ENCODE measurements around the gene MPRIP. TPM values are rescaled to one million over a fixed set of nuclear protein-coding genes. Genes with fewer than 3 reads are reported as not detected.

Gene MPRIP
- total RNA-seq, 1 donor from 2014 or later: 86.3 TPM

DNA sequence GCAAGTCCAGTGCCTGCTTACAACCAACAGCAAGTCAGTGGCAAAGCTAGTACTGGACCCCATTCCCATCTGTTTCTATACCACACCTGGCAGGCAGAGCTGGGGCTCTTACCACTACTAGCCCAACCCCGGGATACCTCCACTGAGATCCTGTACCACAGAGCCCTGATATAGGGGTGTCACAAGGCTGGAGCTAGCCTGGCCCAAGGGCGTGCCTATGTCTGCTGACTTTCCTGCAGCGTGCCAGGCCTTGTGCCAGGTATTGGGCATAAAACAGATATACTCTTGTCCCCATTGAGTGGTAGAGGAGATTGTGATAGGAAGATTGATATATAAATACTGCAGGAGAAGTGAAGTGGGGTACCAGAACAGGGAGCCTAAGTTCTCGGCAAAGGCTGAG lies 119.5 kb downstream of the MPRIP start:
- DNase-seq (ENCODE audit: low read depth in 2 of 2): no peak

- DNase-seq (ENCODE audit: low read depth in 2 of 2): no peak
Measured at GRCh38 chr17:17164156-17164555, 121.9 kb downstream of the MPRIP start.

DNA sequence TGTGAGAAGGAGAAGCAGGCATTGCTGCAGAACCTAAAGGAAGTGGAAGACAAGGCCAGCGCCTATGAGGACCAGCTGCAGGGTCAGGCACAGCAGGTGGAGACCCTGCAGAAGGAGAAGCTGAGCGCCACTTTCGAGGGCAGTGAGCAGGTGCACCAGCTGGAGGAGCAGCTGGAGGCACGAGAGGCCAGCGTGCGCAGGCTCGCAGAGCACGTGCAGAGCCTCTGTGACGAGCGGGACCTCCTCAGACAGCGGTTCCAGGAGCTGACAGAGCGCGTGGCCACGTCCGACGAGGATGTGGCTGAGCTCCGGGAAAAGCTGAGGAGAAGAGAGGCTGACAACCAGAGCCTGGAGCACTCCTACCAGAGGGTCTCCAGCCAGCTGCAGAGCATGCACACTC lies 122.4 kb downstream of the MPRIP start:
- DNase-seq (ENCODE audit: low read depth in 2 of 2): no peak

DNA sequence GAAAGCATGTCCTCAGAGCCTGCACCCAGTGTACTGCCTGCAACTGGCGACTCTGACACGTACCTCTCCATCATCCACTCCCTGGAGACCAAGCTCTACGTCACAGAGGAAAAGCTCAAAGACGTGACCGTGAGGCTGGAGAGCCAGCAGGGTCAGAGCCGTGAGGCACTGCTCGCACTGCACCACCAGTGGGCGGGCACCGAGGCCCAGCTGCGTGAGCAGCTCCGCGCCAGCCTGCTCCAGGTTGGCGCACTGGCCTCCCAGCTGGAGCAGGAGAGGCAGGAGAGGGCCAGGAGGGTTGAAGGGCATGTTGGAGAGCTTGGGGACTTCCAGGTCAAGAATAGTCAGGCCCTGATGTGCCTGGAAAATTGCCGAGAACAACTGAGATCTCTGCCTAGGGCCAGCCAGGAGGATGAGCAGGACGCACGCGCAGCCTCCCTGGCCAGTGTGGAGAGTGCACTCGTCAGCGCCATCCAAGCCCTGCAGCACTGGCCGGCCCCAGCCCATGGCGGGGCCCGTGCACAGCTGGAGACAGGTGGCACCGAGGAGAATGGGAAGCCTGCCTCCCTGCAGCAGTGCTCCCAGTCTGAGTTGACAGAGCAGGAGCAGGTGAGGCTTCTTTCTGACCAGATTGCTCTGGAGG lies 123.5 kb downstream of the MPRIP start:
- no peak for DNase-seq (ENCODE audit: low read depth in 2 of 2)

DNA sequence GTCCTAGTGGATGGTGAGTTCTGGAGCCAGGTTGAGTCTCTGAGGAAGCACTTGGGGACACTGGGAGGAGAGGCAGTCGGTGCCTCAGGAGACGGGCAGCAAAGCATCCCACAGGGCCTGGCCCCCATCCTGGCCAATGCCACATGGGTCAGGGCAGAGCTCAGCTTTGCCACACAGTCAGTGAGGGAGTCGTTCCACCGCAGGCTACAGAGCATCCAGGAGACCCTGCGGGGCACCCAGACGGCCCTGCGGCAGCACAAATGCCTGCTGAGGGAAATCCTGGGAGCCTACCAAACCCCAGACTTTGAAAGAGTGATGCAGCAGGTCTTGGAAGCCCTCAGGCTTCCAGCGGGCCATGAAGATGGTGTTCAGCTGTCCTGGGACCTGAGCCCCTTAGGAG lies 124.2 kb downstream of the MPRIP start:
- DNase-seq (ENCODE audit: low read depth in 2 of 2): no peak

- no peak for DNase-seq (ENCODE audit: low read depth in 2 of 2)
Measured at GRCh38 chr17:17167356-17167755, 125.1 kb downstream of the MPRIP start.

DNA sequence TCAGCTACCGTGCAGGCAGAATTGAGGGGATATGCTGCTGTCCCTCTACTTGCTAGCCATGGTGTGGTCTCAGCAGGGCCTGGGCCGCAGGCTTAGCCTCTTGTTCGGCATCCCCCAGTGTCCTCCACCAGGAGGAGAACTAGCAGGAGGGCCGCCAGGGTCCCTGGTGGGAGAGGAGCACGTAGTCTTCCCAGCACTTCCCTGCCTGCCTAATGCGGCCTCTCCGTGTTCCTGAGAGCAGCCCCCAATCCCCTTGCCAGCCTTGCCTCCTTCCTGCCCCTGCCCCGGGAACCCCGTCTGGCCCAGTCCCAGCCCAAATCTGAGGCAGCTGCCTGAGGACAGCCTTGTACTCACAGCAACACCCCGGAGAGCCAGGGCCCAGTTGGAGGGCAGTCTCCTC lies 125.7 kb downstream of the MPRIP start:
- no peak for DNase-seq (ENCODE audit: low read depth in 2 of 2)

- DNase-seq (ENCODE audit: low read depth in 2 of 2): no peak
Measured at GRCh38 chr17:17168401-17168800, 126.1 kb downstream of the MPRIP start.

GRCh38 chr17:17169396-17169795 lies 127.1 kb downstream of the MPRIP start:
- no peak for DNase-seq (ENCODE audit: low read depth in 2 of 2)

DNA sequence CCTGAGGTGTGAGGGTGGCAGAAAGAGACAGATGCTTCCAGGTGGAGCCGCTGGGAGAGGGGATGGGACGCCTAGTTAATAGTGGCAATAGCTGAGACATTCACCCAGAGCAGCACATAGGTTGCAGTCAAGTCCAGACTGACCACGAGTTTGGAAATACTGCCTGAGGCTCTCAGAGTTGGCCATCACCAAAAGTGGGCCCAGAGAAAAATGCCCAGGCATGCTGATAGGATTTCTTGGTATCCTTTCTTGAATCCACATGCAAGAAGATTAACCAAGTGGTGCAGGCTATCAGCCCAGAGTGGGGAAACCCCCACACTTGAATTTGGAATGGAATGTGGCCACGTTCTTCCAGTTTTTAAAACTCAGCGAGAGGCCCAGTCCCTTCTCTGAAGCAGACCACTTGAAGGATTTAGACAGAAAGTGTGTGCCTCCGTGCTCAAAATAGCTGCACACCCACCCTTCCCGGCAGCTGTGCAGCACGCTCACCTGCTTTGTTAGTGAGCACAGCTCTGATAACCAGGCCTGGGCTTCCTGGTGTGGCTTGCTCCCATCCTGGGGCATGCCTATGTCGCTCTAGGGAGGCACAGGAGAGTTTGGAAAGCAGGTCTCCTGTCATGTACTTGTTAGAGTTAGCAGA lies 128.2 kb downstream of the MPRIP start:
- no peak for DNase-seq (ENCODE audit: low read depth in 2 of 2)

DNA sequence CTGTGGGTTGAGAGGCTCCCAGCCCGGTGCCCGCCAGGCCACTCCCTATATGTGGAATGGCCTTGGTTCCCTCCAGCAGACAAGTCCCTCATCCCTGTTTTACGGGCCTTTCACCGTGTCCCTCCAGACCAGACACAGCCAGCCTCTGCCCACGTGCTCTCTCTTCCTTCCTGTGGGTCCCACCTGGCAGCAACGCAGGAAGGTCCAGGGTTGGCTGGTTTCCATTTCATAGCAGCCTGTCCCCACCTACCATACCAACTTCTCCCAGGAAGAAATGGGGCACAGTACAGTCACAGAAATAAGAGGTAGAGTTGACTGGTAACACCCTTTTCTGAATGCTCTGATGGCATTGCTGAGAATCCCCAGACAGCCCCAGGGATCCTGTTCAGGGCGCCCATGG lies 128.9 kb downstream of the MPRIP start:
- peak in 1 of 2 donors; percentile 28 for DNase-seq (ENCODE audit: low read depth in 2 of 2)

DNA sequence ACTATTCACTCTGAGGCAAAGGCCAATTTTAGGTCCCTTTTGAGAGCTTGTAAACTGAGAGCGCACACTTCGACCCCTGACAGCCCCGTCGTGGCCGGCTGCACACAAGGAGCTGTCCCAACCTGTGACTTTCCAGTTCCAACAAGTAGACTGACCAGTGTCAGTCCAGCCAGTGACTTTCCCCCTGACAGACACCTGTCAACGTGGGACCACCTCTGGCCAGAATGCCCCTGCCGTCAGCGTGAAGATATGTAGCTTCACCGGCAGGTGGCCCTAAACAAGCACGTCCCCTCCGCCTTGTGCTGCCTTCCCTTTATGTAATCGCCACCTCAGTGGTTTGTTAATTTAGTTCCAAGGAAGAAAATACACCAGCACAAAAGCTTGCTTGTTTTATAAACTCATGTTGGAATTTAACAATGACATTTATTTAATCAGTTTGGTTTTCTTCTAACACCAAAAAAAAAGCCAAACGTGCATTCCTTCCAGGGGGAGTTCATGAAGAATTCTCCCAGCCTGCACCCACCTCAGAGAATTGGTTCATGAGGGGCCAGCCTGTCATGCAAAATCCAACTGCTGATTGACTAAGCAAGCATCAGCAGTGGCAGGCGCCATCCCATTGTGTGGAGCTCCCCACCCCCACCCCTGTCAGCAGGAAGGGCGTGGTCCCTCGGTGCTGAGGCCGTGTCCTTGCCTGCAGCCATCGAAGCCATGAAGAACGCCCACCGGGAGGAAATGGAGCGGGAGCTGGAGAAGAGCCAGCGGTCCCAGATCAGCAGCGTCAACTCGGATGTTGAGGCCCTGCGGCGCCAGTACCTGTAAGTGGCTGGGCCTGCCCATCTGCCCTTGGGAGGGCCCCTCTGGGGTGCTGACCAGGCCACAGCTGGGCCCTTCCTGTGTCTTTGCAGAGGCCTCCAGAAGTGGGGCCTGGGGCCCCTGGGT lies 130.0 kb downstream of the MPRIP start:
- DNase-seq (ENCODE audit: low read depth in 2 of 2): peak; percentile 35 to 56

- DNase-seq (ENCODE audit: low read depth in 2 of 2): no peak
Measured at GRCh38 chr17:17172990-17173389, 130.7 kb downstream of the MPRIP start.

DNA sequence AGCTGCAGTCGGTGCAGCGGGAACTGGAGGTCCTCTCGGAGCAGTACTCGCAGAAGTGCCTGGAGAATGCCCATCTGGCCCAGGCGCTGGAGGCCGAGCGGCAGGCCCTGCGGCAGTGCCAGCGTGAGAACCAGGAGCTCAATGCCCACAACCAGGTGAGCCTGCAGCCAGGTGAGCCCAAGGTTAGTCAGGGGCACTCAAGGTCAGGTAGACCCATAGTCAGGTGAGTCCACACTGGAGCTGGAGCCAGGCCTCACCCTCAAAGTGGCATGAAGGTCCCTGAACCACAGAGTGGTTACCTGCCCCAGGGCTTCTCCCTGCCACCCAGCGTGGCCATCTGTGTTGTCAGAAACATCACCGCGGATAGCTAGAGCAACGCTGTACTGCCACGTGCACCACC lies 131.7 kb downstream of the MPRIP start:
- DNase-seq (ENCODE audit: low read depth in 2 of 2): no peak

DNA sequence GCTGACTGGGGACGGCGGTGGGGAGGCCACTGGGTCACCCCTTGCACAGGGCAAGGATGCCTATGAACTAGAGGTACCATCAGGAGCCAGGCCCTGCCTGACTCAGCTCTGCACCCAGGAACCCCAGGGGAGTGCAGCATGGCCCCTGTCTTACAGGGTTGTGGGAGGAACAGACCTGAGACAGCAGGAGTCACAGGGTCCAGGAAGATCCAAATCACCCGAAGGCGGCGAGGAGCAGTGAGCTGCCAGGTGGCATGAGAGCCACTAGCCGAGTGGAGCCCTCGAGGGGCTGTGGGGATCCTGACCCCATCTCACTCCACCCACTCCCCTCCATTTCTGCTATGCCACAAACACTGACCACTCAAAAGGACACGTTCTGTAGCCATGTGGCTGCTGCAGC lies 133.1 kb downstream of the MPRIP start:
- DNase-seq (ENCODE audit: low read depth in 2 of 2): no peak

DNA sequence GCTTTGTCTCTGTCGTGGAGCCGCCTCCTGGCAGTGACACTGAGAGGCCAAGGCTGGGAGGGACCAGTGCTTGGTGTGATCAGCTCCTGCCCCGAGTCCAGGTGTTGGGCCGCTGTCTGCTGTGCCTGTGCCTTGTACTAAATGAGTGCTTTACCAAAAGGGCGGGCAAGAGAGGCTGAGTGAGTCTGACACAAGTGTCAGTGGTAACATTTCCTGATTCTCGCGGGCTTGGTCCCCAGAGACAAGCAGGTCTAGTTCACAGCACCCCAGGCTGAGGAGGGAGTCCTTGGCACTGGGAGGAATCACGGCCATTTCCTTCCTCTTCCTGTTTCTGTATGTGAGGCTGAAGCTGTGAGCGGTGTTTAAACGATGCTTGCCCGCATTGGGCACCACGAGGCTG lies 133.7 kb downstream of the MPRIP start:
- no peak for DNase-seq (ENCODE audit: low read depth in 2 of 2)

DNA sequence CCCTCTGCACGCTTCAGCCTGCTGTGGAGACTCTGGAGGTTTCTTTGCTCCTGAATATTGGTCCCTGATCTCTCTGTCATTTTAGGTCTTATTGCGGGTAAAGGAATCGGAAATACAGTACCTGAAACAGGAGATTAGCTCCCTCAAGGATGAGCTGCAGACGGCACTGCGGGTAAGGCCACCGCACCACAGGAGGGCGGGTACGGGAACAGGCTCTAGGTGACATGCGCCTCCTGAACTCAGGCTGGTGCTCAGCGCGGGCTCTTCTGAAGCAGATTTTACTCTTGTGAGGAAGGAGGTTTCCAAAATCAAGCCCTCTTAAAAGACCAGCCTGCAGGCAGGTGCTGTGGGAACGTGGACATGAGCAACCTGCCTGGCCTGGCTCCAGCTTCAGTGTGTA lies 134.1 kb downstream of the MPRIP start:
- DNase-seq (ENCODE audit: low read depth in 2 of 2): no peak

GRCh38 chr17:17177176-17177575 lies 134.9 kb downstream of the MPRIP start:
- DNase-seq (ENCODE audit: low read depth in 2 of 2): no peak

- DNase-seq (ENCODE audit: low read depth in 2 of 2): peak in 1 of 2 donors; percentile 30
Measured at GRCh38 chr17:17179371-17179827, 137.1 kb downstream of the MPRIP start.

DNA sequence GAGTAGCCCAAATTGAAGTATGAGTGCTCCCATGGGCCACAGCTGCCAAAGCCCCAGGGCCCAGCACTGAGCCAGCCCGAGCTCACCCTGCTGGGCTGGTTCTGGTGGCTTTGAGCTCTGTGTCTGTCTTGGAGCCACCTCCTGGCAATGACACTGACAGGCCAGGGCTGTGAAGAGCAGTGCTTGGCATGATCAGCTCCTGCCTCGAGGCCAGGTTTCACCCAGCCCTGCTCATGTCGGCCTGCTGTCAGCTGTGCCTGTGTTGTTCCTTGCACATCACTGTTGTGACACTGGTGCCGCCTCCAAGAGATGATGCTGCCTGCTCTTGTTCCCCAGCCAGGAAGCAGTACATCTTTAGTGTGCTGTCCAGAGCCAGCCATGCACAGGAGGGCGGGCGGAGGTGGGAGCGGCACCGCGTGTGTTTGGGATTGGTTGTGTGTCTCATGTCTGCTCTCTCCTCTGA lies 137.9 kb downstream of the MPRIP start:
- DNase-seq (ENCODE audit: low read depth in 2 of 2): no peak

DNA sequence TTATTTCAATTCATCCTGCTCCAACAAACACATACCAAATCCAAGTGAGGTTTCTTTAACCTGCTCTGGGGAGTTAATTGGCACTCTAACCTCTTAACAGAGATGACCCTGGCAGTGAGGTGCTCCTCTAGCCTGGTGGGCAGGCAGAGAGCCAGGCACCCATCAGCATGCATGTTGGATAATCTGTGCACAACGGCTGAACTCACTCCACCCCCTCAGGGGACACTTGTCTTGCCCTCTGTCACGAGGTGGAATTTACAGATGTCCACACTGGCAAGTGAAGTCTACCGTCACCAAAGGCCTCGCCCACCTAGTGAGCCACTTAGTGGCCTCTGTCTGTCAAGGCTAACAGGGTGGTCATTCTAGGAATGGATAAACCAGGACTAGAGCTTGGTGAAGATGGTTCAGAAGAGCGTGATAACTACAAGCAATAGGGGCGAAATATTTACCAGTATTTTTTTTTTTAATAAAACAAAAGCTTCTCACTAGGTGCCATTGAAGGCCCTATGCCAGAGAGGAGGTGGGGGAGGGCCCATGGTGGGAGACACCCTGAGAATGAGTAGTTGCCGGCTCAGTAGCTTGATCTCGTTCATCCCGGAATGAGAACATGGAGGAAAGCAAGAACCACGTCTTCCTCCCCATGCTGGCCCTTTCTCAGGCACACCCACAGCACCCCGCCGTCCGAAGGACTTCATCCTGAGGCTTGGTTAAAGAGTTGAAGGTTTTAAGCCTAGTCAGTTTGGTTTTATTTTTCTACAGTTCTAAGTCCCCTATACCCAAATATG lies 138.7 kb downstream of the MPRIP start:
- DNase-seq (ENCODE audit: low read depth in 2 of 2): no peak

All from dermis microvascular lymphatic vessel endothelial cell (primary cell).